H9 (cell line): ENCODE data around the gene CCDC178. TPM values are rescaled to one million over a fixed set of nuclear protein-coding genes. Genes with fewer than 3 reads are reported as not detected.

Source experiments
- DNase-seq: peaks from one replicate; pipeline ENCODE4 v3.0.0-alpha.2; 2017
- H2AFZ ChIP-seq: one replicate; pipeline ENCODE4 v1.6.1; 2013; ENCODE audit warnings: mild to moderate bottlenecking, low read length, control low read depth, moderate library complexity
- H2AK5ac ChIP-seq: 2 replicates; pipeline ENCODE4 v1.6.1; 2013; ENCODE audit warnings: low read length, control low read depth, mixed read lengths; ENCODE audit not compliant: insufficient read length
- H2BK120ac ChIP-seq: one replicate; pipeline ENCODE4 v1.6.1; 2013; ENCODE audit warnings: low read depth, mild to moderate bottlenecking, low read length, control low read depth, inconsistent platforms; ENCODE audit not compliant: poor library complexity, severe bottlenecking
- H2BK12ac ChIP-seq: 2 replicates; pipeline ENCODE4 v1.6.1; 2013; ENCODE audit warnings: low read length, control low read depth, mixed read lengths, low read depth; ENCODE audit not compliant: insufficient read length
- H2BK15ac ChIP-seq: 2 replicates; pipeline ENCODE4 v1.6.1; 2013; ENCODE audit warnings: low read depth, low read length, control low read depth
- H2BK20ac ChIP-seq: one replicate; pipeline ENCODE4 v1.6.1; 2013; ENCODE audit warnings: low read depth, mild to moderate bottlenecking, low read length, control low read depth, inconsistent platforms; ENCODE audit not compliant: poor library complexity, severe bottlenecking
- H2BK5ac ChIP-seq: 2 replicates; pipeline ENCODE4 v1.6.1; 2013; ENCODE audit warnings: low read length, control low read depth, mixed read lengths; ENCODE audit not compliant: insufficient read length
- H3K14ac ChIP-seq: 2 replicates; pipeline ENCODE4 v1.6.1; 2013; ENCODE audit warnings: low read length, control low read depth; ENCODE audit not compliant: insufficient read depth
- H3K18ac ChIP-seq: 2 replicates; pipeline ENCODE4 v1.6.1; 2013; ENCODE audit warnings: low read depth, mild to moderate bottlenecking, mixed read lengths, low read length, control low read depth; ENCODE audit not compliant: insufficient read length
- H3K23ac ChIP-seq: 2 replicates; pipeline ENCODE4 v1.6.1; 2013; ENCODE audit warnings: low read length, control low read depth, mixed read lengths, low read depth; ENCODE audit not compliant: insufficient read length
- H3K23me2 ChIP-seq: 2 replicates; pipeline ENCODE4 v1.6.1; 2013; ENCODE audit warnings: low read depth, mild to moderate bottlenecking, mixed read lengths, low read length, control low read depth; ENCODE audit not compliant: insufficient read length, poor library complexity, severe bottlenecking
- H3K27ac ChIP-seq: 2 replicates; pipeline ENCODE4 v1.5.1; 2013; ENCODE audit warnings: low read length, control low read depth, mixed read lengths, low read depth; ENCODE audit not compliant: insufficient read length
- H3K27me3 ChIP-seq: 2 replicates; pipeline ENCODE4 v1.6.1; 2013; ENCODE audit warnings: low read length, control low read depth, inconsistent platforms; ENCODE audit not compliant: insufficient read depth
- H3K4ac ChIP-seq: 2 replicates; pipeline ENCODE4 v1.6.1; 2013; ENCODE audit warnings: low read depth, mild to moderate bottlenecking, control low read depth, inconsistent platforms, low read length, moderate library complexity
- H3K4me1 ChIP-seq: 2 replicates; pipeline ENCODE4 v1.6.1; 2013; ENCODE audit warnings: low read length, control low read depth, inconsistent platforms; ENCODE audit not compliant: insufficient read depth
- H3K4me2 ChIP-seq: 2 replicates; pipeline ENCODE4 v1.6.1; 2013; ENCODE audit warnings: low read length, control low read depth, mixed read lengths; ENCODE audit not compliant: insufficient read length, insufficient read depth
- H3K56ac ChIP-seq: 2 replicates; pipeline ENCODE4 v1.6.1; 2013; ENCODE audit warnings: low read depth, mild to moderate bottlenecking, mixed read lengths, low read length, control low read depth; ENCODE audit not compliant: insufficient read length
- H3K79me1 ChIP-seq: 2 replicates; pipeline ENCODE4 v1.6.1; 2013; ENCODE audit warnings: low read depth, mild to moderate bottlenecking, moderate library complexity, low read length, control low read depth, inconsistent platforms; ENCODE audit not compliant: insufficient read depth, poor library complexity, severe bottlenecking
- H3K79me2 ChIP-seq: 2 replicates; pipeline ENCODE4 v1.6.1; 2013; ENCODE audit warnings: low read length, control low read depth, inconsistent platforms; ENCODE audit not compliant: insufficient read depth
- H3K9ac ChIP-seq: 2 replicates; pipeline ENCODE4 v1.6.1; 2013; ENCODE audit warnings: low read length, control low read depth, mixed read lengths; ENCODE audit not compliant: insufficient read length; ENCODE audit errors: extremely low read depth
- H3K9me3 ChIP-seq: one replicate; pipeline ENCODE4 v1.6.1; 2013; ENCODE audit warnings: low read depth, low read length, inconsistent platforms; ENCODE audit not compliant: control insufficient read depth
- H3T11ph ChIP-seq: one replicate; pipeline ENCODE4 v1.6.1; 2013; ENCODE audit warnings: mild to moderate bottlenecking, low read length, control low read depth, inconsistent platforms
- H4K20me1 ChIP-seq: one replicate; pipeline ENCODE4 v1.6.1; 2013; ENCODE audit not compliant: control insufficient read depth, insufficient read length, insufficient read depth
- H4K5ac ChIP-seq: 2 replicates; pipeline ENCODE4 v1.6.1; 2013; ENCODE audit warnings: low read depth, mild to moderate bottlenecking, mixed read lengths, low read length, control low read depth; ENCODE audit not compliant: insufficient read length
- H4K8ac ChIP-seq: replicated peaks from 2 replicates; pipeline ENCODE4 v1.6.1; 2013; ENCODE audit warnings: low read length, control low read depth, mixed read lengths, low read depth; ENCODE audit not compliant: insufficient read length
- H4K91ac ChIP-seq: 2 replicates; pipeline ENCODE4 v1.6.1; 2013; ENCODE audit warnings: low read depth, mild to moderate bottlenecking, moderate library complexity, mixed read lengths, low read length, control low read depth; ENCODE audit not compliant: insufficient read length
- H3K27ac Mint-ChIP-seq, 3 experiments: 2 replicates in 2 of 3; 3 replicates in 1 of 3; pipeline ENCODE4 v1.8.0; 2020 to 2021; ENCODE audit warnings: mixed read lengths in 3 of 3, mild to moderate bottlenecking in 1 of 3, moderate library complexity in 1 of 3
- H3K27me3 Mint-ChIP-seq: 2 replicates; pipeline ENCODE4 v1.8.0; 2021; ENCODE audit warnings: low read depth, mild to moderate bottlenecking, moderate library complexity, mixed read lengths
- H3K36me3 Mint-ChIP-seq, 3 experiments: 2 replicates in 2 of 3; 3 replicates in 1 of 3; pipeline ENCODE4 v1.8.0; 2020 to 2021; ENCODE audit warnings: low read depth in 3 of 3, mixed read lengths in 3 of 3; ENCODE audit not compliant: insufficient read depth in 1 of 3
- H3K4me1 Mint-ChIP-seq, 2 experiments: 2 replicates each; pipeline ENCODE4 v1.8.0; 2020; ENCODE audit warnings: mixed read lengths in 2 of 2
- H3K4me3 Mint-ChIP-seq, 2 experiments: 2 replicates in 1 of 2; 3 replicates in 1 of 2; pipeline ENCODE4 v1.8.0; 2020 to 2021; ENCODE audit warnings: mild to moderate bottlenecking in 2 of 2, mixed read lengths in 2 of 2, moderate library complexity in 1 of 2
- H3K9me3 Mint-ChIP-seq, 2 experiments: 2 replicates in 1 of 2; 3 replicates in 1 of 2; pipeline ENCODE4 v1.8.0; 2020; ENCODE audit warnings: mild to moderate bottlenecking in 2 of 2, mixed read lengths in 2 of 2, moderate library complexity in 1 of 2
- total RNA-seq: library from RNA; stranded (reverse); gene quantifications from 2 replicates; pipeline ENCODE4 v1.2.1, GENCODE V29; 2021
- TF ChIP-seq, protein P1 (sequence below): fragments of 200-600 bp; sonication (generic); conservative IDR thresholded peaks from 3 replicates; pipeline ENCODE4 v1.8.0; 2021; ENCODE audit warnings: antibody characterized with exemption, mild to moderate bottlenecking

Gene CCDC178
- total RNA-seq, 1 experiment from 2014 or later, result not detected

DNA sequence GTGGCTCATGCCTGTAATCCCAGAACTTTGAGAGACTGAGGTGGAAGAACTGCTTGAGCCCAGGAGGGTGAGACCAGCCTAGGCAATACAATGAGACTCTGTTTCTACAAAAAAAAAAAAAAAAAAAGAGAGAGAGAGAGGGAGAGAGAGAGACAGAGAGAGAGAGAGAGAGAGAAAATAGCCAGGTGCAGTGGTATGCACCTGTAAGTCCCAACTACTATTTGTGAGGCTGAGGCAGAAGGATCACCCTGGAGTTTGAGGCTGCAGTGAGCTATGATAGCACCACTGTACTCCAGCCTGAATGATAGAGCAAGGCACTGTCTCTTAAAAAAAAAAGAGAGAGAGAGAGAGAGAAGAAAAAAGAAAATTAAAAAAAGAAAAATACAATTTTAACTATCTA, 245.7 kb downstream of the CCDC178 start:
- no peak overlapping the region for H3K23ac ChIP-seq
- no peaks in the 10 kb centered on the region for H3K27me3 ChIP-seq
- H3K27me3 Mint-ChIP-seq, result no peaks in the 10 kb centered on the region
- DNase-seq, result no peak
- no peak overlapping the region for H2AFZ ChIP-seq
- H3K27ac ChIP-seq, result no peak overlapping the region
- H3K9ac ChIP-seq, result no peak overlapping the region
- H4K8ac ChIP-seq, result no peak overlapping the region
- no peak overlapping the region for H3K27ac Mint-ChIP-seq
- H3K4me1 Mint-ChIP-seq, result no peaks in the 10 kb centered on the region
- no peak overlapping the region for H2BK20ac ChIP-seq
- H3K9me3 ChIP-seq, result no peaks in the 10 kb centered on the region
- no peak overlapping the region for H3K56ac ChIP-seq
- H2BK120ac ChIP-seq, result no peak overlapping the region
- H2BK15ac ChIP-seq, result no peak overlapping the region
- no peak overlapping the region for H4K5ac ChIP-seq
- H4K91ac ChIP-seq, result no peak overlapping the region
- H3K79me2 ChIP-seq, result no peaks in the 10 kb centered on the region
- H3K9me3 Mint-ChIP-seq, result no peaks in the 10 kb centered on the region
- no peak overlapping the region for H3K18ac ChIP-seq
- H2BK12ac ChIP-seq, result no peak overlapping the region
- H2AK5ac ChIP-seq, result no peak overlapping the region
- H3T11ph ChIP-seq, result no peak overlapping the region
- H3K23me2 ChIP-seq, result no peaks in the 10 kb centered on the region
- H3K14ac ChIP-seq, result no peak overlapping the region
- no peaks in the 10 kb centered on the region for H3K4me1 ChIP-seq
- no peak overlapping the region for H3K4me3 Mint-ChIP-seq
- TF ChIP-seq, protein P1, sequence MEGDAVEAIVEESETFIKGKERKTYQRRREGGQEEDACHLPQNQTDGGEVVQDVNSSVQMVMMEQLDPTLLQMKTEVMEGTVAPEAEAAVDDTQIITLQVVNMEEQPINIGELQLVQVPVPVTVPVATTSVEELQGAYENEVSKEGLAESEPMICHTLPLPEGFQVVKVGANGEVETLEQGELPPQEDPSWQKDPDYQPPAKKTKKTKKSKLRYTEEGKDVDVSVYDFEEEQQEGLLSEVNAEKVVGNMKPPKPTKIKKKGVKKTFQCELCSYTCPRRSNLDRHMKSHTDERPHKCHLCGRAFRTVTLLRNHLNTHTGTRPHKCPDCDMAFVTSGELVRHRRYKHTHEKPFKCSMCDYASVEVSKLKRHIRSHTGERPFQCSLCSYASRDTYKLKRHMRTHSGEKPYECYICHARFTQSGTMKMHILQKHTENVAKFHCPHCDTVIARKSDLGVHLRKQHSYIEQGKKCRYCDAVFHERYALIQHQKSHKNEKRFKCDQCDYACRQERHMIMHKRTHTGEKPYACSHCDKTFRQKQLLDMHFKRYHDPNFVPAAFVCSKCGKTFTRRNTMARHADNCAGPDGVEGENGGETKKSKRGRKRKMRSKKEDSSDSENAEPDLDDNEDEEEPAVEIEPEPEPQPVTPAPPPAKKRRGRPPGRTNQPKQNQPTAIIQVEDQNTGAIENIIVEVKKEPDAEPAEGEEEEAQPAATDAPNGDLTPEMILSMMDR, result no peak
- H3K79me1 ChIP-seq, result no peaks in the 10 kb centered on the region
- no peaks in the 10 kb centered on the region for H4K20me1 ChIP-seq
- no peak overlapping the region for H2BK5ac ChIP-seq
- no peaks in the 10 kb centered on the region for H3K36me3 Mint-ChIP-seq
- no peak overlapping the region for H3K4ac ChIP-seq
- no peak overlapping the region for H3K4me2 ChIP-seq
